Psoas muscle (tissue), 8 donors: ENCODE results near the gene EEFSEC. TPM values are rescaled to one million over a fixed set of nuclear protein-coding genes. Genes with fewer than 3 reads are reported as not detected.

Experiments used
- ATAC-seq, 4 donors: fragments of 200-7000 bp; cut with Tn5 transposase; one replicate each; pipeline ENCODE4 v1.9.1; 2020; ENCODE audit warnings: moderate library complexity in 3 of 4, mild to moderate bottlenecking in 2 of 4
- DNase-seq, 2 donors: peaks; one replicate each; pipeline ENCODE4 v3.0.0-alpha.2; 2020
- H3K27ac ChIP-seq: fragments of 200-600 bp; one replicate; pipeline ENCODE4 v1.8.0; 2022
- H3K27me3 ChIP-seq, 3 donors: fragments of 200-600 bp in 1 of 3; one replicate each; pipeline versions ENCODE4 v1.6.1 to v1.8.0; 2013 to 2022; ENCODE audit warnings: low read length in 2 of 3, mild to moderate bottlenecking in 2 of 3, moderate library complexity in 1 of 3; ENCODE audit not compliant: insufficient read depth in 3 of 3
- H3K36me3 ChIP-seq, 2 donors: fragments of 200-600 bp in 1 of 2; one replicate each; pipeline versions ENCODE4 v1.6.1 to v1.8.0; 2013 to 2022; ENCODE audit warnings: low read depth in 1 of 2, mild to moderate bottlenecking in 1 of 2, moderate library complexity in 1 of 2; ENCODE audit not compliant: insufficient read depth in 1 of 2
- H3K4me1 ChIP-seq: fragments of 200-600 bp; one replicate; pipeline ENCODE4 v1.8.0; 2022
- H3K4me3 ChIP-seq: fragments of 200-600 bp; one replicate; pipeline ENCODE4 v1.8.0; 2022; ENCODE audit warnings: mild to moderate bottlenecking
- H3K9me3 ChIP-seq: fragments of 200-600 bp; one replicate; pipeline ENCODE4 v1.8.0; 2022
- WGBS, 3 donors: extraction: QIAGEN DNeasy Blood & Tissue Kit; methylation state at CpG; one replicate each; pipeline versions ENCODE4 v1.1.6 to v1.1.7; 2013; 5-methylcytosine and 5-hydroxymethylcytosine counted together
- intact Hi-C, 2 donors: fragments of 100-400 bp; cut with DNase I; formaldehyde crosslinking; loops; one replicate each; pipeline versions ENCODE4 v1.11.0 to v1.14.2; 2022
- polyA plus RNA-seq, 3 donors: library from polyadenylated mRNA; stranded (reverse); fragments of 200-250 nt; gene quantifications; one replicate each; pipeline ENCODE4 v1.2.3, GENCODE V29; 2013
- total RNA-seq, 4 donors: library from RNA; stranded (reverse); fragmentation: NEBNext Ultra II Directional in 2 of 4; extraction: Animal tissue kit (Norgen Biotek cat#: 25700) in 2 of 4; gene quantifications; one replicate each; pipeline versions ENCODE4 v1.2.1 to v1.2.4, GENCODE V29; 2021 to 2023
- TF ChIP-seq, protein P1 (sequence below): fragments of 200-600 bp; IDR thresholded peaks from one replicate; pipeline ENCODE4 v1.8.0; 2022; ENCODE audit warnings: antibody characterized with exemption
- donor health status: healthy with polysubstance abuse.
- donor health status: DM: no; HTN: no; CAD: no; lungs with moderate emphysema.
- donor health status: Bipolar disorder and iron deficiency.
- donor health status: healthy.
- donor health status: DM: yes; HTN: yes; CAD: no.
- donor health status: DM: no; HTN: no; CAD: no.
- donor health status: DM: no; HTN: no; CAD: no.
- donor health status: DM: yes; HTN: yes; CAD: no.

EEFSEC gene
- total and polyA plus RNA-seq, 7 donors, result 10.7 to 18.9 (median 14.0) TPM

DNA sequence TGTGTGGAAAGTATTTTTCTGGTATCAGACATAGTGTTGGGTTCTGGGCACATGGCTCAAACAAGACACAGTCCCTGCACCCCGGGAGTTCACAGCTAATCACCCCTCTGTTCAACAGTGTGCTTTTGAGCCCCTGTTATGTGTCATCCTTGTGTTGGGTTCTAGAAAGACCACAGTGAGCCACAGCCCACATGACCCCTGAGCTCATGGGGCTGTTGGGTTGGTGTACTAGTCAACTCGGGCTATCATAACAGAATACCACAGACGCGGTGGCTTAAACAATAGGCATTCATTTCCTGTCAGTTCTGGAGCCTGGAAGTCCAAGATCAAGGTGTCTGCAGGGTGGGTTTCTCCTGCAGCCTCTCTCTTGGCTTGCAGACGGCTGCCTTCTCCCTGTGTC lies 213.4 kb downstream of the EEFSEC start:
- ATAC-seq, result no peak
- peaks cover 55% of the 10 kb centered on the region for H3K4me1 ChIP-seq
- no peak for DNase-seq
- no peaks in the 10 kb centered on the region for H3K27me3 ChIP-seq
- H3K9me3 ChIP-seq, result no peaks in the 10 kb centered on the region
- WGBS, 3 donors, result 69 to 71% (median 71%) methylated on average over 5 of the region's 5 CpGs
- no peak overlapping the region for H3K27ac ChIP-seq
- no peaks in the 10 kb centered on the region for H3K36me3 ChIP-seq
- TF ChIP-seq, protein P1, sequence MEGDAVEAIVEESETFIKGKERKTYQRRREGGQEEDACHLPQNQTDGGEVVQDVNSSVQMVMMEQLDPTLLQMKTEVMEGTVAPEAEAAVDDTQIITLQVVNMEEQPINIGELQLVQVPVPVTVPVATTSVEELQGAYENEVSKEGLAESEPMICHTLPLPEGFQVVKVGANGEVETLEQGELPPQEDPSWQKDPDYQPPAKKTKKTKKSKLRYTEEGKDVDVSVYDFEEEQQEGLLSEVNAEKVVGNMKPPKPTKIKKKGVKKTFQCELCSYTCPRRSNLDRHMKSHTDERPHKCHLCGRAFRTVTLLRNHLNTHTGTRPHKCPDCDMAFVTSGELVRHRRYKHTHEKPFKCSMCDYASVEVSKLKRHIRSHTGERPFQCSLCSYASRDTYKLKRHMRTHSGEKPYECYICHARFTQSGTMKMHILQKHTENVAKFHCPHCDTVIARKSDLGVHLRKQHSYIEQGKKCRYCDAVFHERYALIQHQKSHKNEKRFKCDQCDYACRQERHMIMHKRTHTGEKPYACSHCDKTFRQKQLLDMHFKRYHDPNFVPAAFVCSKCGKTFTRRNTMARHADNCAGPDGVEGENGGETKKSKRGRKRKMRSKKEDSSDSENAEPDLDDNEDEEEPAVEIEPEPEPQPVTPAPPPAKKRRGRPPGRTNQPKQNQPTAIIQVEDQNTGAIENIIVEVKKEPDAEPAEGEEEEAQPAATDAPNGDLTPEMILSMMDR, result no peak
- no peak overlapping the region for H3K4me3 ChIP-seq
- intact Hi-C loops, result no loop called here

DNA sequence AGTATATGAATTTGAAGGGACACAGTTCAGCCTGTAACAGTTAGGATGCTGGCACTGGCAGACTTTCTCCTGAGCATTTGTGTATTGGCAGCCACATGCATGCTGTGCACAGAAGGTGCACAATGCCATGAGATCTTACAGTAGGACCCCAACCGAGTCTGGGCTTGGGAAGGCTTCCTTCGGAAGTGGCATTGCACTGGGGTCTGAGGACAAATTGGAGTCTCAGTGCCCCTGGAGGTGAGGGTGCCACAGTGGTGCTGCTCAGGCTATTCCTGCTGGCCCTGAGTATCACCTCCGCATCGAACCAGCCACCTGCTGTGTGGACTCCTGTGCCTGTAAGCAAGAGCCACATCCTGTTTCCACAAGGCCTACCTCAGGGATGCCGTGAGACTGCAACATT lies 213.9 kb downstream of the EEFSEC start:
- Histone ChIP-seq H3K36me3 (no peaks in the 10 kb centered on the region), H3K27ac (no peak overlapping the region), H3K4me1 (peaks cover 55% of the 10 kb centered on the region)

DNA sequence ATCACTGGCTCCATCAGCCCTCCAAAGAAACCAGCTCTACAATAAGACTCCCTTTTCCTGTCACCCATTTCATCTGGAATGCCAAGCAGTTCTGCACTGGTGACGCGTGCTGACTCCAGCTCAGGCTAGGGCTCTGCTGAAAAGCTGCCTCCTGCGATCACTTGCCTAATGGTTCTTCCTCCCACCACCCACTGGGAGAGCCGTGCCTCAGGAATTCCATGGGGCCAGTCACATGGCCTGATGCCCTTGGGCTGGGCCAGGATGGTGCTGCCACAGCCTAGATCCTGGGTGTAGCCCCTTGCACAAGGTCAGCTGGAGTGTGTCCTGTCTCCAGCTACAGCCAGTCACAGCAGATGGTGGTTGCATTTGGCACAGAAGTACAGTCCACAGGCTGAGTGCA lies 214.5 kb downstream of the EEFSEC start:
- peaks cover 55% of the 10 kb centered on the region for H3K4me1 ChIP-seq
- no peak overlapping the region for H3K4me3 ChIP-seq
- H3K27ac ChIP-seq, result no peak overlapping the region
- no peaks in the 10 kb centered on the region for H3K36me3 ChIP-seq
- ATAC-seq (peak in 2 of 4 donors; percentile 9 to 16), DNase-seq (no peak)
- TF ChIP-seq, protein P1, result no peak
- H3K27me3 ChIP-seq, result no peaks in the 10 kb centered on the region
- WGBS, 3 donors, result 81 to 88% (median 84%) methylated on average over 4 of the region's 4 CpGs
- no peaks in the 10 kb centered on the region for H3K9me3 ChIP-seq
- intact Hi-C loops, result no loop called here

More for the DNA sequence above, 213.9 kb downstream of the EEFSEC start:
- WGBS, 3 donors, result 96 to 99% (median 99%) methylated on average over 5 of the region's 5 CpGs
- DNase-seq (no peak), ATAC-seq (no peak)
- Histone ChIP-seq H3K9me3 (no peaks in the 10 kb centered on the region), H3K27me3 (no peaks in the 10 kb centered on the region), H3K4me3 (no peak overlapping the region)
- intact Hi-C loops, result no loop called here
- TF ChIP-seq, protein P1, result no peak

DNA sequence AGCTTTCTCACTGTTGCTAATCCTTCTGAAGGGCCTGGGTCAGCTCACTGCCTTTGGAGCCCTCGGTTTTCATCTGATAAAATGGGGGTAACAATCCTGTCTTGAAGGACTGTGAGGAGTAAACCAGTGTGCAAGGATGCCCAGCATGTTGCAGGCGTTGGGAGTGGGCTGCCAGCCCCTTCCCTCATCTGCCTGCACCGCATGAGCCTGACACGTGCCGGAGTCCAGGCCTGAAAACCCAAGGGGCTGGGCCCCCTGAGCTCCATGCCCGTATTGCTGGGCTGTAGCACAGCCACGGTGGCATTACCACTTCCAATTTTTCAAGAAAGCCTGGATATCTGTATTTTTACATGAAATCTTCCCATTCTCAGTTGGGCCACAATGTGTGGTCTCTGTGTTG lies 215.3 kb downstream of the EEFSEC start:
- H3K36me3 ChIP-seq, result no peaks in the 10 kb centered on the region
- peaks cover 55% of the 10 kb centered on the region for H3K4me1 ChIP-seq
- intact Hi-C loops, result no loop called here
- ATAC-seq, result no peak
- DNase-seq, result no peak
- TF ChIP-seq, protein P1, result no peak
- no peaks in the 10 kb centered on the region for H3K9me3 ChIP-seq
- peak overlapping the region; percentile 58 for H3K27ac ChIP-seq
- 71 to 79% (median 72%) methylated on average over 7 of the region's 7 CpGs for WGBS, 3 donors
- H3K27me3 ChIP-seq, result no peaks in the 10 kb centered on the region
- no peak overlapping the region for H3K4me3 ChIP-seq

DNA sequence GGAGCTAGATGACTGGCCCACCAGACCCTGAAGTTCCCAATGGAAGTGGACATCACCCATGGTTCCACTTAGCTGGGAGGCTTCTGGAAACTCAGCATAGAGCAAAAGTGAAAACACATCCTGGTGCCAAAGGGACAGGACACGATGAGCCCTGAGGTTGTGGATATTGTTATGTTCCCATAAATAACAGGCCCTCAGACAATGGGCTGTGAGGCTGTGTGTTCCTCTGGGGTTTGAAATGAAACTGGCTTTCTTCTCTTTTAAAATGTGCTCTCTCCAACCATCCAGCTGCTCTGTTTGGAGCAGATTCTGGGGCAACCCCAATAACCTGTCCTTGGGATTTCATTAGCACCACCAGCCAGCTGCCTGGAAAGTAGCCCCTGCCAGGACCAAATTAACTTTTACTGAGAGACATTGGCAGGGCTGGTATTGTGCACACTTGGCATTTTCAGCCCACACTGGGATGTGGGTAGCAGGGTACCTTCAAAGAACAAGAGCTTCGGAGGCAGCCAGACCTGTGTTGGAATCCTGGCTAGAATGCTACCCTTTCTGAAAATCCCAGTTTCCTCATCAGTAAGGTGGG lies 215.9 kb downstream of the EEFSEC start:
- peak overlapping the region; percentile 11 for H3K4me3 ChIP-seq
- H3K4me1 ChIP-seq, result peaks cover 56% of the 10 kb centered on the region
- H3K36me3 ChIP-seq, result no peaks in the 10 kb centered on the region
- TF ChIP-seq, protein P1, result no peak
- WGBS, 3 donors, result 12 to 21% (median 20%) methylated on average over 2 of the region's 2 CpGs
- no peak for DNase-seq
- H3K27ac ChIP-seq, result peak overlapping the region; percentile 58
- H3K9me3 ChIP-seq, result no peaks in the 10 kb centered on the region
- intact Hi-C loops, result no loop called here
- ATAC-seq, result peak; percentile 68 to 85 (median 80)
- H3K27me3 ChIP-seq, result no peaks in the 10 kb centered on the region
